GM11168 (cell line): ENCODE measurements around the gene FITM1.

Experiments used
- in situ Hi-C: fragments of 300-500 bp; cut with MboI; formaldehyde crosslinking; loops from one replicate; pipeline ENCODE4 v1.12.0; 2022; ENCODE audit warnings: low sequenced_read_pairs; ENCODE audit not compliant: unreplicated experiment

Gene FITM1

GRCh38 chr14:24178399-24179178, 48.1 kb downstream of the FITM1 start:
- in situ Hi-C loops: no loop called here

GRCh38 chr14:24179294-24179960, 49.0 kb downstream of the FITM1 start:
- in situ Hi-C loops: no loop called here

- in situ Hi-C loops: no loop called here
These were observed 49.7 kb downstream of the FITM1 start for GRCh38 chr14:24179961-24180796.

GRCh38 chr14:24181371-24182077, 51.1 kb downstream of the FITM1 start:
- in situ Hi-C loops: no loop called here
